COLO829 (cell line): ENCODE data around the gene MET.
"Not testable (repeated sequence)": the region's sequence is repeated elsewhere in the genome, so short reads cannot be mapped to it uniquely, and the experiment has no call there.

Experiments
- DNase-seq: peaks from one replicate; pipeline ENCODE4 v3.0.0; 2012; ENCODE audit warnings: low spot score

Gene MET

DNA sequence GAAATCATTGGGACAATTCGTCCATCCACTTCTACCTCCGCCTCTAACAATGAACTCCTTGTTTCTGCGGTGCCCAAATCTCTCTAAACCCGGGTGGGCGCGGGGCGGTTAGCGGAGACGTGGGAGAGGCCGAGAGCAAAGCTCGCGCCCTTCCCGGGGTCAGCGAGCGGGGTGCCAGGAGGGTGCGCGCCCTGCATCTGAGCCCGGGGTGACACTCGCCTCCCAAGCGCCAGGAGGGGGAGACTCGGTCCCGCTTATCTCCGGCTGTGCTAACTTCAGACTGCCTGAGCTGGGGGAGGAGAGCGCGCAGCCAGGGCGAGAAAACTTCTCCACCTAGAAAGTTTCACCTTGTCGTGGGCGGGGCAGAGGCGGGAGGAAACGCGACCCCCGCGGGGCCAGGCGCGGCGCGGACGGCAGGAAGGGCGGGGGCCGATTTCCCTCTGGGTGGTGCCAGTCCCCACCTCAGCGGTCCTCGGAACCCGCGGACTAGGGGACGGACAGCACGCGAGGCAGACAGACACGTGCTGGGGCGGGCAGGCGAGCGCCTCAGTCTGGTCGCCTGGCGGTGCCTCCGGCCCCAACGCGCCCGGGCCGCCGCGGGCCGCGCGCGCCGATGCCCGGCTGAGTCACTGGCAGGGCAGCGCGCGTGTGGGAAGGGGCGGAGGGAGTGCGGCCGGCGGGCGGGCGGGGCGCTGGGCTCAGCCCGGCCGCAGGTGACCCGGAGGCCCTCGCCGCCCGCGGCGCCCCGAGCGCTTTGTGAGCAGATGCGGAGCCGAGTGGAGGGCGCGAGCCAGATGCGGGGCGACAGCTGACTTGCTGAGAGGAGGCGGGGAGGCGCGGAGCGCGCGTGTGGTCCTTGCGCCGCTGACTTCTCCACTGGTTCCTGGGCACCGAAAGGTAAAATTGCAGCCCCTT is at the start of gene MET:
Gene MET (plus strand): TSS at position 516 of the 915 bp plus-strand sequence. CDS start 26,889 bp downstream, outside the sequence.
- peak; percentile 69 for DNase-seq

- no peak for DNase-seq
These were observed 45.1 kb upstream of the MET start for GRCh38 chr7:116626886-116627285.

DNA sequence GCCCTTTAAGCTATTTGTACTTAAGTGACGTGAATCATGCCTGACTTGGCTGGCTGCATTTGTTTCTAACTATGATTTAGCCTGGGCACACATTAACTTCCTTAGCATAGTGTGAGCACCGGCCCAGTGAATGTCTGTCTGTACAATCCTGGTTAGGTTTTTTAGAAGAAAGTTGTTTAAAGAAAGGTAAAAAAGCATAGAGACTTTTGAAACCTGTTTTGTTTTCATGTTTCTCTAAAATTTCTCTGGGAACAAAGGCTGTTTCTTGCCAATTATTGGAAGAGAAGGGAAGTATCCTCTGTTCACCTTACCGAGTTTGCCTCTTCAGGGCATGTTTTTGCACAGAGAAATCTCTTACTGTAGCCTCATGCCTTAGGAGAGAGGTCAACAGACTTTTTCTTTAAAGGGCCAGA is 42.9 kb upstream of the MET start:
- no peak for DNase-seq

- DNase-seq: no peak
These were observed 41.6 kb upstream of the MET start for GRCh38 chr7:116630357-116630756.

DNA sequence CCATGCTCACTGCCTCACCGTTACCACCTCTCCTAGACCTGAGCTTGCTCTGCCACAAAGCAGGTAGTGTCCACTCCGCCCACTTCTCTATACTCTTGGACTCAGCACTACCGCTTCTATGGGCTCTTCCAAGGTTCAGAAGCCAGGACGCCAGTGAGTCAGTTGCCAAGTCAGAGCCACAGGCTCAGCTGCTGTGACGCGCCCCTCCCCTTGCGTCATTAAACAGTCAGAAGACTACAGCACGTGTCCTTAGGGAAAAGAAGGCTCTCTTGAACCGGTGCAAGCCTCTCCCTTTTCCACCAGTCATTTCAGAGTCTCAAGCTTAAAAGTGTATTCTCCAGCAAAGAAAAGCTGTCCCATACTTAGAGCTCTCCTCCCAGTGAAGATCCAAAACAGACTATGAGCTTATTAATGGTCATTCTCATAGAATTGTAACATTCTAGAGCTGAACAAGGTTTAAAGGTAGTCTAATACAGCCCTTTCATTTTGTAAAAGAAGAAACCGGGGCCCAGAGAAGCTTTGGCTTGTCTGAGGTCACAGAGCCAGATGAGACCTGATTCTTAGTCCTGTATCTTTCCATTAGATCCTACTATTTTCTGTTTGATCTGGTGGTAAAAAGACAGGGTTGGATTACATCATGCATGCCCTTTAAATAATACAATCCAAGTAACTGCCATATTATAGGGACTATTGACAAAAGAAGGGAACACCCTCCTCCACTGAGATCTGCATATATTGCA is 40.9 kb upstream of the MET start:
- DNase-seq: peak; percentile 95

- DNase-seq: no peak
These were observed 40.3 kb upstream of the MET start for GRCh38 chr7:116631676-116632075.

DNA sequence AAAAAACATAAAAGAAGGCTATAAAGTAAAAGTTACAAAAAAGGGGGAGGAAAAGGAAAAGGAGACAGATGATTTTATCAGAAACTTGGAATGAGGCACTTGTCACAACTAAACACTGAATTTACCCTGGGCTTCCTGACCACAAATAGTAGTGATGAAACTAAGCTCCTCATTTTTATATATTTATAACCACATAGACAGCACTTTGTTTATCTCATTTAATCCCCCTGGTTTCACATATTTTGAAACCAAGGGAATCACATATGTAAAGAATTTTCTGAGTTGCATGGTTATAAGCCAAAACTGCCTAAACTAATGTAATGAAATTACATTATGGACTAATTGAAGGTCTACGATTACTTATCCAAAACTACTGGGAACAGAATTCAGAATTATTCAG is 39.6 kb upstream of the MET start:
- no peak for DNase-seq

DNA sequence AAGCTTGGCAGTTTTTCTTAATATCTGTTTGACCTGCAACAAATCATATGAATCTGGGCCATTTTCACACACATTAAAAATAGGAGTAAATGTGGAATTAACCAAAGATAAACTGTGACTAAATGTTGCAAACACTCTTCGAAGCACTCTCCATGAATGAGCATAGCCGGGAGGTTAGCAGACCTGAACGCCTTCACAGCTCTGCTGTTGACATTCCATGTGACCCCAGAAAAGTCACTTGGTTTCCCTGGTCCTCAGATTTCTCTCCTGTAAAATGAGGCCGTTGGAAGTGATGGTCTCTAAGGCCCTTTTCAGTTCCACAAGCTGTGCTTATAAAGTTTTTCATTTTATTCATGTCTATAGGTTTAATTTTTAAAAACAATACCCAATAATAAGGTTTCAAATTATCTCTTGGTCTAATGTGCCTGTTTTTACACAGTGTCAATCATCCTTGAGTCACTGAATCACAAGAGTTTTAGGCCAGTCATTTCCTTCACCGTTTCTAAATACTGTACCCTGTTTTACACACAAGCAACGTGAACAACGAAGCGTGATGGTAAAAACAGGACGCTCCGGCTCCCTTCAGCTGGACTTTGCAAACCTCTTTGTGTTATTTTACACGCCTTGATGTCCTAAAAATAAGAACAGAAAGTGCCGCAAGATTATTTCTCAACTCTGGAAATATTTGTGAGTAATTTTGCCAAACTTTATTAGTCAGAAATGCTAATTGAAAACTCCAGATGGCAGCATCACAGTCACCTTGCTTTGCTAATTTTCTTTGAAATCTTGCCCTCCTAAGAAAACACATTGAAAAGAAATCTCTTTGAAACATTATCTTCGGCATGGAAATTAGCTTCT is 38.6 kb upstream of the MET start:
- no peak for DNase-seq

DNA sequence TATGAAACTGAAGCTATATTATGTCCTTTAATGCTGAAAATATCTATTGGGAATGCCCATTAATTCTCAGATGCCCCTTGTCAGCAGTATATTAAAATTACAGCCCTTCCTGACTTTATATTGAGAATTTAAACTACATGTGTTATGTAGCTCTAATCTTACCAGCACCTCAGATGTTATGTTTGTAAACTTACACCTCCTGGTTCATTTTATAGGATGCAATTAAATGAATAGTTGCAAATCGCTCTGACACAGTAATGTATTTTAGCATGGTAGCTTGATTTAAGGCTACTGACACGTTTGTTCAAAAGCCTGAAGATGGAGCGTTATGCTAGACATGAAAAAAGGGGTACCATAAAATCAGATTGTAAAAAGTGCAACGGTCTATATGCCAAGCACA is 35.0 kb upstream of the MET start:
- DNase-seq: no peak

GRCh38 chr7:116638592-116638991 is 33.4 kb upstream of the MET start:
- not testable (repeated sequence) for DNase-seq

- no peak for DNase-seq
These were observed 30.3 kb upstream of the MET start for GRCh38 chr7:116641551-116642153.

- not testable (repeated sequence) for DNase-seq
These were observed 28.8 kb upstream of the MET start for GRCh38 chr7:116643148-116643547.

DNA sequence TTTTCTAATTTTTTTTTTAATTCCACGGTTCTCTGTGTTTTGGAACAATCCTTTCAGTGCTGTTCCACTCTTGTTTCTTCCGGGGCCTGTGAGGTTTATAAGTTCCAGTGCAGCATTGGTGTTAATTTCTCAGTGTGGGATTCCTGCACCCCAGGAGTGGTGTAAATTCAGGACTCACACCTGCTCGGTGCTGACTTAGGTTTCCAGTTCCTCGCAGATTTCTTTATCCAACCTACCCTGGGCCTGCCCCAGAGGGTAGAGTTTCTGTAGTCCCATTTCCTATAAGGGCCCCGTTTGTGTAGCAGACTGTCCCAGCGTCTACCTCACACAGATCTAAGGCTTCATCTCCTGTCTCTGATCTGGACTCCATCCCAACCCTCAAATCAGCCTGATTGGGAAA is 27.4 kb upstream of the MET start:
- DNase-seq: no peak

DNA sequence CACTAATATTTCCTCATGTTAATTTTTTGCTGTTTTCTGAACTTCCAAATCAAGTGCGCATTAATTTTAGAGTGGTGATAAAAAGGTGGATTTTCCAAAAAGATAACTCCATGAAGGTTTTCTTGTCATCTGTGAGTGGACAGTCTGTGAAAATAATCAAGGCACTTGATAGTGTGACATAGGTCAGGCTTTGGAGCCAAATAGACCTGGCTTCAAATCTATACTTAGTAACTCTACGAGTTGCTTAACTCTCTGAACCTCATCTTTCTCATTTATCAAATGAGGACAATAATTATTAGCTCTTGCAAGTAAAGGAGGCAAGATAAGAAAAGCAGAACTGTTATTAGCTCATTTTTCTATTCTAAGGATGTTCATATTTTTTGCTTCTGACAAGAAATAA is 24.7 kb upstream of the MET start:
- DNase-seq: no peak

- DNase-seq: no peak
These were observed 24.1 kb upstream of the MET start for GRCh38 chr7:116647861-116648260.

GRCh38 chr7:116650436-116650835 is 21.6 kb upstream of the MET start:
- no peak for DNase-seq

GRCh38 chr7:116652793-116653192 is 19.2 kb upstream of the MET start:
- DNase-seq: no peak

DNA sequence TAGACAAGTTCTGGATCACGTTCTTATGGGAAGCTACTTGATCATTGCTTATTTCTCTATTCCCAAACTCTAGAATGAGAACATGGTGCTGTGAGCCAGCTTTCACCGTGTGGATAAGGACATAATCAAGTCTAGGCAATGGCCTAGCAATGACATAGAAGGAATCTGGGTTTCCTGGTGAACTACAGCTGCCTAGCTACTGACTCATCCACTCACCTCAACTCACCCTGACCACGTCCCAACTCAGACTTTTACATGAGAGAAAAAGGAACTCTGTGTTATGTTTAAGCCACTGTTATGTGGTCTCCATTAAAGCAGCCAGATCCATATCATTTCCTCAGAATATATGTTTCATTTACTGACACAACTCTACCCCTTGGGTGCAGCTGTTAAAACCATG is 18.8 kb upstream of the MET start:
- no peak for DNase-seq

DNA sequence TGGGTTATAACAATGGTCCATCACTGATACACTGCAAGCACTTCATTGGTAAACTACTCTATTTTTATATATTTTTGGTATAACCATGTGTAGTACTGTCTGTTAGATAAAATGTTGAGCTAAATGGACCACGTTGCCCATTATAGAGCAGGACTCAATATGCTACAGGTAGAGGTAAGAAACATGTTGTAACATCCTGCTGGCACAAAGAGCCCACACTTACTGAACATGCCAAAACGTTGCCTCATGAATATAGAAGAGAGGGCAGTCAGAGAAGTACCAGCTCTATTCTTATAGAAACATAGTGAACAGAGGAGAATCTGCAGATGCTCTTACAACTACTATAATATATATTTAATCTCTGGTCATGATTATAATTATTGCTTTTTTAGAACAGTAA is 18.4 kb upstream of the MET start:
- no peak for DNase-seq

GRCh38 chr7:116659248-116659647 is 12.7 kb upstream of the MET start:
- DNase-seq: not testable (repeated sequence)

GRCh38 chr7:116661865-116662264 is 10.1 kb upstream of the MET start:
- DNase-seq: no peak

GRCh38 chr7:116663744-116664143 is 8.3 kb upstream of the MET start:
- no peak for DNase-seq
